Measurements from ENCODE around the gene TMEM72.

- TF ChIP-seq CTCF (IDR thresholded peaks at IDR 0.05): no peak
- no peak for TF ChIP-seq EP300 (IDR thresholded peaks at IDR 0.05)
- TF ChIP-seq POLR2A (IDR thresholded peaks at IDR 0.05): no peak
- TF ChIP-seq POLR2AphosphoS5 (IDR thresholded peaks at IDR 0.05): no peak
Measured at GRCh38 chr10:44954042-44954441, 42.9 kb downstream of the TMEM72 start.

All from sigmoid colon (tissue), 4 donors.